Hepatocyte (in vitro differentiated cells): ENCODE measurements around the gene CTNNA2. TPM values are rescaled to one million over a fixed set of nuclear protein-coding genes. Genes with fewer than 3 reads are reported as not detected.

Source experiments
- DNase-seq: peaks from one replicate; pipeline ENCODE4 v3.0.0-alpha.2; 2016; ENCODE audit warnings: low spot score
- H2AFZ ChIP-seq: fragments of 200-600 bp; sonication (generic); 2 replicates; pipeline ENCODE4 v1.6.0; 2016; ENCODE audit warnings: antibody characterized with exemption, mild to moderate bottlenecking
- H3K27ac ChIP-seq: fragments of 200-600 bp; sonication (generic); 2 replicates; pipeline ENCODE4 v1.5.1; 2016; ENCODE audit warnings: mild to moderate bottlenecking
- H3K27me3 ChIP-seq: fragments of 200-600 bp; sonication (generic); 2 replicates; pipeline ENCODE4 v1.6.1; 2016
- H3K36me3 ChIP-seq: fragments of 200-600 bp; sonication (generic); replicated peaks from 2 replicates; pipeline ENCODE4 v1.5.1; 2016; ENCODE audit warnings: low read depth; ENCODE audit not compliant: insufficient read depth
- H3K4me1 ChIP-seq: fragments of 200-600 bp; sonication (generic); 2 replicates; pipeline ENCODE4 v1.5.1; 2016; ENCODE audit warnings: mild to moderate bottlenecking, moderate library complexity; ENCODE audit not compliant: insufficient read depth
- H3K4me2 ChIP-seq: fragments of 200-600 bp; sonication (generic); 2 replicates; pipeline ENCODE4 v1.6.0; 2016
- H3K4me3 ChIP-seq: fragments of 200-600 bp; sonication (generic); 2 replicates; pipeline ENCODE4 v1.5.1; 2016; ENCODE audit warnings: mild to moderate bottlenecking
- H3K79me2 ChIP-seq: fragments of 200-600 bp; sonication (generic); 2 replicates; pipeline ENCODE4 v1.6.0; 2017; ENCODE audit warnings: mild to moderate bottlenecking
- H3K9me2 ChIP-seq: fragments of 200-600 bp; sonication (generic); replicated peaks from 2 replicates; pipeline ENCODE4 v1.6.0; 2017; ENCODE audit warnings: mild to moderate bottlenecking; ENCODE audit not compliant: insufficient read depth
- H3K9me3 ChIP-seq: fragments of 200-600 bp; sonication (generic); 2 replicates; pipeline ENCODE4 v1.5.1; 2016; ENCODE audit warnings: low read depth, mild to moderate bottlenecking
- H4K20me1 ChIP-seq: fragments of 200-600 bp; sonication (generic); 2 replicates; pipeline ENCODE4 v1.6.0; 2016; ENCODE audit warnings: mild to moderate bottlenecking; ENCODE audit not compliant: insufficient read depth, poor library complexity, severe bottlenecking
- CTCF ChIP-seq: fragments of 200-600 bp; sonication (generic); IDR thresholded peaks from 2 replicates; pipeline ENCODE4 v1.5.1; 2016; ENCODE audit warnings: antibody characterized with exemption, mild to moderate bottlenecking; ENCODE audit not compliant: poor library complexity
- EZH2 ChIP-seq: fragments of 200-600 bp; sonication (generic); IDR thresholded peaks from 2 replicates; pipeline ENCODE4 v1.6.1; 2016; ENCODE audit warnings: antibody characterized with exemption, mild to moderate bottlenecking, borderline replicate concordance
- EZH2phosphoT487 ChIP-seq: fragments of 200-600 bp; sonication (generic); IDR thresholded peaks from one replicate; pipeline ENCODE4 v1.6.1; 2018; ENCODE audit warnings: antibody characterized with exemption, mild to moderate bottlenecking, low read depth, moderate library complexity; ENCODE audit not compliant: unreplicated experiment, severe bottlenecking
- WGBS: methylation state at CpG from one replicate; pipeline ENCODE4 v1.1.6; 2016; ENCODE audit warnings: low lambda C conversion rate; ENCODE audit errors: missing lambda C conversion rate; 5-methylcytosine and 5-hydroxymethylcytosine counted together
- polyA plus RNA-seq: library from polyadenylated mRNA; unstranded; fragments of >200 nt; fragmentation: Nextera tagmentation; extraction: Ambion mirVana; gene quantifications from 2 replicates; pipeline ENCODE4 v1.2.1, GENCODE V29; 2016
- total RNA-seq: library from RNA; depleted of rRNA; stranded (reverse); fragments of >200 nt; gene quantifications from 2 replicates; pipeline ENCODE4 v1.2.3, GENCODE V29; 2014

The CTNNA2 gene
- total and polyA plus RNA-seq, 2 experiments from 2014 or later: 0.79 to 4.4 TPM

- H3K9me3 ChIP-seq: no peaks in the 10 kb centered on the region
- no peaks in the 10 kb centered on the region for H3K79me2 ChIP-seq
Observed at GRCh38 chr2:80247339-80247738, 734.5 kb downstream of the CTNNA2 start.

GRCh38 chr2:80248146-80248545 is 735.3 kb downstream of the CTNNA2 start:
- DNase-seq: no peak
- Histone ChIP-seq H2AFZ (no peak overlapping the region), H3K79me2 (no peaks in the 10 kb centered on the region), H3K4me3 (no peak overlapping the region), H3K9me2 (no peaks in the 10 kb centered on the region), H4K20me1 (no peaks in the 10 kb centered on the region), H3K36me3 (no peaks in the 10 kb centered on the region), H3K4me2 (no peak overlapping the region), H3K4me1 (no peaks in the 10 kb centered on the region), H3K27ac (no peak overlapping the region), H3K9me3 (no peaks in the 10 kb centered on the region), H3K27me3 (no peaks in the 10 kb centered on the region)
- WGBS: 88% methylated on average over 3 of the region's 3 CpGs
- no peak for TF ChIP-seq CTCF
- TF ChIP-seq EZH2: no peak
- no peak for TF ChIP-seq EZH2phosphoT487

More at GRCh38 chr2:80247339-80247738, 734.5 kb downstream of the CTNNA2 start:
- H3K4me3 ChIP-seq: no peak overlapping the region
- no peak overlapping the region for H2AFZ ChIP-seq
- TF ChIP-seq EZH2phosphoT487 (no peak), CTCF (no peak), EZH2 (no peak)
- no peaks in the 10 kb centered on the region for H3K9me2 ChIP-seq
- no peak overlapping the region for H3K27ac ChIP-seq
- H3K36me3 ChIP-seq: no peaks in the 10 kb centered on the region
- DNase-seq: no peak
- 64% methylated on average over 3 of the region's 3 CpGs for WGBS
- H3K27me3 ChIP-seq: no peaks in the 10 kb centered on the region
- H3K4me1 ChIP-seq: no peaks in the 10 kb centered on the region
- H3K4me2 ChIP-seq: no peak overlapping the region
- H4K20me1 ChIP-seq: no peaks in the 10 kb centered on the region

GRCh38 chr2:80252294-80252986 is 739.6 kb downstream of the CTNNA2 start:
- Histone ChIP-seq H3K9me2 (no peaks in the 10 kb centered on the region), H3K79me2 (no peaks in the 10 kb centered on the region), H3K27ac (no peak overlapping the region), H3K4me3 (no peak overlapping the region), H4K20me1 (no peaks in the 10 kb centered on the region), H3K9me3 (no peaks in the 10 kb centered on the region), H3K27me3 (no peaks in the 10 kb centered on the region), H3K4me1 (no peaks in the 10 kb centered on the region), H3K36me3 (no peaks in the 10 kb centered on the region), H2AFZ (no peak overlapping the region), H3K4me2 (no peak overlapping the region)
- WGBS: 87% methylated on average over 7 of the region's 7 CpGs
- TF ChIP-seq EZH2 (no peak), EZH2phosphoT487 (no peak), CTCF (no peak)
- no peak for DNase-seq
